GM19395 (cell line): Measurements from ENCODE around the gene FER1L5.
A peak's percentile ranks its signal among the peaks of the same experiment; 100 is the strongest.

Experiments used
- ATAC-seq: cut with Tn5 transposase; IDR thresholded peaks from one replicate; pipeline ENCODE4 v1.9.1; 2021; ENCODE audit warnings: mild to moderate bottlenecking, moderate library complexity; ENCODE audit not compliant: unreplicated experiment

Gene FER1L5

DNA sequence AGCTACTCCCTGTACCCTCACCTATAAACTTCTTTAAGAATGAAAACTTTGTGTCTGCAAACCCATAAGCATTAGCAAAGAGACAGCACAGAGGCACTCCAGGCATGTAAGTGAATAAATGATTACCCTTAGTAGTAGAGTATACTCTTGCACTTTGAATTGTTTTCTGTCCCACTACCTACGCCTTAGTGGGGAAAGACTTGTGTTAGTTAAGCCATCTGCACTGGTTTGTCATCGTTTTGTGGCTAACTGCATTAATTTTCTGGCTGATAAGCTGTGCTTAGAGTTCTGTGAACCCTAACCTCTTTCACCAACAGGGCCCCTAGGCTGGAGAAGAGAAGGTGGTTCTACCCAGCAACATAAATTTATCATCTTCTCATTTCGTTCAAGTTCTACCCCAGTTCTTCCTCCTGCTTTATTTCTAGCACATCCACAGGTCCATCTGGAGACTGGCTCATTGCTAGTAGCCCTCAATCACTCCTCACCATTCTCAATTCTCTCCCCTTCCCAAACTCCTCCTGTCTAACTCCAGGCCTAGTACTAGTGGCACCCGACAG is 96.6 kb downstream of the FER1L5 start:
- ATAC-seq, result peak; percentile 2

GRCh38 chr2:96739633-96740428 is 97.3 kb downstream of the FER1L5 start, which contains the start of gene LMAN2L:
Gene LMAN2L, minus strand, starts transcription at chr2:96740064. Its CDS starts 24 bp downstream, at chr2:96740040.
- ATAC-seq, result peak; percentile 98

DNA sequence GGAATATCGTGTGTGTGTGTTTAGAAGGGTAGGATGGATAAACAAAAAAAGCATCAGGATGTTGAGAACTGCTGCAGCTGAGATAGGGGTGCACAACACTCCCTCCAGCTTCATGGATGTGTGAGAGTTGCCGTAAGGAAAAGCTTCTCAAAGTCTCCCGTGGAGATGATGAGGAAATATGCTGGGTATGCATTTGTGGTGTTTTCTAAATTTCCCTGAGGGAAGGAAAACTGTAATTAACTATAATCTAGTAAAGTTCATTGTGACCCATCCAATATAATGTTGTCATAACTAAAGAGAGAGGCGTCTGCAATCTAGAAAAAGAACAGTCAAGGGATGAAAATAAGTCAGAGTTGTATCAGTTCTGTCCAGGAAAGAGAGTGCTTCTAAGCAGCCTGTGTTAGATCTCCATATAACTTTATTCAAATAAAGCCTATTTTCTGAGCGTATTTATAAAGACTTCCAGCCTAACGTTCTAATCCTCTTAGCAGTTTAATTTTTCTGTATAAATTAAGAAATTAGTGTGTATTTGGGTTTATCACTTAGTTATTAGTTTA is 104.6 kb downstream of the FER1L5 start:
- no peak for ATAC-seq

DNA sequence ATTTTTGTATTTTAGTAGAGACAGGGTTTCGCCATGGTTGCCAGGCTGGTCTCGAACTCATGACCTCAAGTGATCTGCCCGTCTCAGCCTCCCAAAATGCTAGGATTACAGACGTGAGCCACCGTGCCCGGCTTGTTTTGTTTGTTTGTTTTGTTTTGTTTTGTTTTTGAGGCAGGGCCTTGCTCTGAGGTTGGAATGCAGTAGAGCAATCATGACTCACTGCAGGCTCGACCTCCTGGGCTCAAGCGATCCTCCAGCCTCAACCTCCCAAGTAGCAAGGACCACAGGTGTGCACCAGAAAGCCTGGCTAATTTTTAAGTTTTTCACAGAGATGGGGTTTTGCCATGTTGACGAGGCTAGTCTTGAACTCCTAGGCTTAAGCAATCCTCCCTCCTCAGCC is 109.2 kb downstream of the FER1L5 start:
- ATAC-seq, result no peak

- no peak for ATAC-seq
Measured at GRCh38 chr2:96753661-96754282, 111.2 kb downstream of the FER1L5 start.

DNA sequence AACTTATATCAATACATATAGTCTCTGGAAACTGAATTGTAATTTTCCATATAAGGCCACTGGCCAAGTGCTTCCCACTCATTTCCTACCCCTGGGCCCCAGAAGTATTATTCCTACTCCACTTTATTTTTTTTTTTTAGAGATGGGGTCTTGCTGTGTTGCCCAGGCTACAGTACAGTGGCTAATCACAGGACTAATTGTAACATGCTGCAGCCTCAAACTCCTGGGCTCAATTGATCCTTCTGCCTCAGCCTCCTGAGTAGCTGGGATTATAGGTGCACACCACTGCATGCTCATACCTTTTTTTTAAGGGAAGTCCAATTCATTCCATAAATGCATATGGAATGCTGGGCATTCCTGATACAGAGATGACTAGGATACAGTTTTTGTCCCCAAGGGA is 111.8 kb downstream of the FER1L5 start:
- no peak for ATAC-seq
